GM18867 (cell line): ENCODE data around the gene CST11.
"Not testable (repeated sequence)": the region's sequence is repeated elsewhere in the genome, so short reads cannot be mapped to it uniquely, and the experiment has no call there.

Experiments used
- ATAC-seq: cut with Tn5 transposase; IDR thresholded peaks from one replicate; pipeline ENCODE4 v1.9.1; 2021; ENCODE audit warnings: mild to moderate bottlenecking, moderate library complexity; ENCODE audit not compliant: unreplicated experiment

CST11 gene

GRCh38 chr20:23452776-23453175 is at the start of gene CST11:
CST11 (minus strand) TSS chr20:23452876; CDS start chr20:23452811, 65 bp downstream.
- ATAC-seq: no peak

- ATAC-seq: no peak
Measured at GRCh38 chr20:23501926-23502325, 49.2 kb upstream of the CST11 start.

GRCh38 chr20:23497536-23497935 is 44.9 kb upstream of the CST11 start:
- ATAC-seq: no peak

DNA sequence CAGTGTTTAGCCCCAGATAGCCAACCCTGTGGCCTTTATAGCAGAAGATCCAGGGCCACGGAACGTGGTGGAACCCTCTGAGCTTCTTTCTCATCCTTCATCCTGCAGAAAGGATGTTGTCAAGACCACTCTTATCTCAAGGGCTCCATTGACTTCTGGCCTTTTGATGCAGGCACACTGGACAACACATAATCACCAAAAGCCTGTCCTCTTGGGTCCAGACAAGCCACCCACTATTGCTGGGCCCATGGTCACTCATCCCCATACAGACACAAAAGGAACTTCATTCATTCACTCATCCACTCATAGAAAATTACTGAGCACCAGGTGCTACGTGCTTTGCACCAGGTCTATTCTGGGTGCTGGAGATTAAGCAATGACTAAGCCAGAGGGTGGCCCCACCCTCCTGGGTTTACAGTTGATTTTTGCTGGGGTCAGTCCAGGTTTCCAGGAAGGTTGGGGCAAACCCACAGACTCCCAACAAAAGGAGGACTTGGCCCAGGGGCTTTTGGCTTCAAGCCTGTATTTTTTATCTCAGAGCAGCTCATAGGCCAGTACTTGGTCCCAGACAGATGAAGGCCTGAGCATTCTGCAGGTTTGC is 40.6 kb upstream of the CST11 start:
- ATAC-seq: no peak

- ATAC-seq: no peak
Measured at GRCh38 chr20:23492292-23492691, 39.6 kb upstream of the CST11 start.

GRCh38 chr20:23490817-23491216 is 38.1 kb upstream of the CST11 start, which contains the start of gene CST8:
CST8 (plus strand) TSS chr20:23491117; CDS start chr20:23491668, 551 bp downstream.
- ATAC-seq: no peak

- no peak for ATAC-seq
Measured at GRCh38 chr20:23488996-23489395, 36.3 kb upstream of the CST11 start.

DNA sequence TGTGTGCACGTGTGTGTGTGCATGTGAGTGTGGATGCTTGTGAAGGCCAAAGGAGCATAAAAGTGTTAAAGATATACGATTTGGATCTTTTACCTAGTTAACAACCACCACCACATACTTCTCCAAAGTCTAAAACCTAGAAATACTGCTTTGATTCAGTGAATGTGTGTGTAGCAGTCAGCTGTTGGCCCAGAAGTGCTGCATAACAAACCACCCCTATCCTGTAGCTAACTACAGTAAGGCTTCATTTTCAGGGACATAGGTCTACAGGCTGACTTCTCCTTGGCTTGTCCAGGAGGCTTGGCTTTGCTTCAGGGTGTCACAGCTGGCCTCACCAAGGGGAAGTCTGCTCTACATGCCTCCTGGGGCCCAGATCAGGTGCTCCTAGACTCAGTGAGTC is 35.8 kb upstream of the CST11 start:
- ATAC-seq: no peak

DNA sequence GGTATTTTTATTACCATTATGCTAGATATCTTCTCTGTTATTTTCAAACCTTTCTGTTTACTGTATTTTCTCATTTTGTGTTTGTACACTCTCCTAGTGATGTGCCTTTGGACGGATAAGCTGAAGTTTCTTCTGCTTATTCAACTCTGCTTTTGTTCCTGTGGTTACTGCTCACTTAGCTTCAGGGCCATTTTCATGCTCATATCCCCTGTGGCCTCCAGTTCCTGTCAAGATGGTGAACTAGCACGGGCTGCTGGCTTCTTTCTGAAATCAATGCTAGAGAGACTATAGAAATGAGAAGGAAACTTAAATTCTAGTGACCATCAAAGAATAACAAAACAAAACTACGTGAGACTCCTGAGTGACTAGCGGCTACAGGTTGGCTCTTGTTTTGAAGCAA is 31.4 kb upstream of the CST11 start:
- no peak for ATAC-seq

DNA sequence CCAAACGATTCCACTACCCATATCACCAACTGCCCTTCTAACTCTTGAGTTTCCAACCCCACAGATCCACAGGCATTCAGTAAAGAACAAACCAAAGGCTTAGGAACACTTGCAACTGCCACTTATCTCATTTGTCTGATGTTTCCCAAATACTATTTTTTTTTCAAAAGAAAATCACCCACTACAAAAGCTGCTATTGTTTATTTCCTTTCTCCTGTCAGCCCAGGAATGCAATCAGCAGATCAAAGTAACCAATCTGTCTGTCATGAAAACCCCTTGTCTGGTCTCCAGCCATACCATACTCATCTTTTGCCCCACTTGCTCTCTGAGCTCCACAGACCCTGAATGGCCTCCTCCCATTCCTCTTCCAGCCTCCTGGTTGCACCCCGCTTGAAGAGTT is 29.5 kb upstream of the CST11 start:
- ATAC-seq: no peak

GRCh38 chr20:23479043-23479442 is 26.4 kb upstream of the CST11 start:
- ATAC-seq: no peak

DNA sequence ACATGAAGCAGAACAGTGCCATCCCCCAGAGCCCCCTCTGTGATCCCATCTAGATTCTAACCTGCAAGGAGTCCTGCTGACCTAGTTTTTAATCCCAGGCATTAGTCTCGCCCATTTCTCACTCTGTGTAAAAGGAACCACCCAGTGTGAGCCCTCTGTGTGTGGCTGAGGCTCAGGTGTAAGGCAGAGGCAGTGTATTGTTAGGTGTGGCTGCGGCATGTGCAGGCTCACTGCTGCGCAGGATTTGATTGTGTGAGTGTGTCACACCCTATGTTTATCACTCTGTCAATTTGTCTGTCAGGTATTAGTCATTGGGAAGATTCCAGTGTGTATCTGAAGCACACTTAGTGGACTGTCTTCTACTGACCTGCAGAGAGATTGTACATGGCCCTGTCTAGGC is 24.5 kb upstream of the CST11 start:
- no peak for ATAC-seq

GRCh38 chr20:23476015-23476754 is 23.5 kb upstream of the CST11 start:
- ATAC-seq: no peak

- ATAC-seq: no peak
Measured at GRCh38 chr20:23475395-23475794, 22.7 kb upstream of the CST11 start.

DNA sequence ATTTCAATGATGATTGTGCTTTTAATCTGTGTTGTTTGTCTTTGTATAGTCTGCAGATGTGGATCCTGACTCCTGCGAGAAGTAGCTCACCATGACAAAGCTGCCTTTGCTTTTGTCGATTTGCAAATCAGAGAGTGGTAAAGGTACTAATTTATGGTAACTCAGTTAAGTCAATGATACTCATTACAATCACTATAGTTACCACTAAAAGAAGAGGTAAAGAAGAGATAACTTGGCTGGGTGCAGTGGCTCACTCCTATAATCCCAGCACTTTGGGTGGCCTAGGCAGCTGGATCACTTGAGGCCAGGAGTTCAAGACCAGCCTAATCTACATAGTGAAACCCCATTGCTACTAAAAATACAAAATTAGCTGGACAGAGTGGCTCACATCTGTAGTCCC is 20.6 kb upstream of the CST11 start:
- ATAC-seq: not testable (repeated sequence)

DNA sequence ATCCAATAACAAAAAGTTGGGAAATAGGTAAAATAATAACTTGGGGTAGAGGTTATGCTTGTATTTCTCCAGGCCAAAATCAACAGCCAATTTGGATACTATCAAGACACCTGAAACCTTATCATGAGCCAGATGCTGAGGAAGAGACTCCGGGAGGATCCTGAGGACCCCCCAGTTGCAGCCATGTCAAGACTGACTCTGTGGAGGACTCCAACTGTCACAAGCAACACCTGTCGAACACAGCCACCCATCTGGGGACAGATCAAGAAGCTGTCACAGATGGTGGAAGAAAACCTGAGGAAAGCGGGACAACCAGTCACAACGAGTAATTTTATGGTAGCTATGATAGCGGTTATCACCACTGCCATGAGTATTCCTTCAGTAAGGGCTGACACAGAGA is 19.6 kb upstream of the CST11 start:
- not testable (repeated sequence) for ATAC-seq

GRCh38 chr20:23466961-23467360 is 14.3 kb upstream of the CST11 start:
- ATAC-seq: not testable (repeated sequence)

DNA sequence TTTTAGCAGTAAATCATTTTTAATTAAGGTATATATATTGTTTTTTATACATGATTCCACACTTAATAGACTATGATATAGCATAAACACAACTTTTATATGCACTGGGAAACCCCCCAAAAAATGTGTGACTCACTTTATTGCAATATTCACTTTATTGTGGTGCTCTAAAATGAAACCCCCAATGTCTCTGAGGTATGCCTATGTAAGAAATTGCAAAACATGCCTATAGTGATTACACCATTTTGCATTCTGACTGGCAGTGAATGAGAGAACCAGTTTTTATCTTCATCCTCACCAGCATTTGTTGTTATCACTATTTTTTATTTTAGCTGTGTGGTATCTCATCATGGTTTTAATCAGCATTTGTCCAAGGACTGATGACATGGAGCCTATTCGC is 8.5 kb upstream of the CST11 start:
- no peak for ATAC-seq

DNA sequence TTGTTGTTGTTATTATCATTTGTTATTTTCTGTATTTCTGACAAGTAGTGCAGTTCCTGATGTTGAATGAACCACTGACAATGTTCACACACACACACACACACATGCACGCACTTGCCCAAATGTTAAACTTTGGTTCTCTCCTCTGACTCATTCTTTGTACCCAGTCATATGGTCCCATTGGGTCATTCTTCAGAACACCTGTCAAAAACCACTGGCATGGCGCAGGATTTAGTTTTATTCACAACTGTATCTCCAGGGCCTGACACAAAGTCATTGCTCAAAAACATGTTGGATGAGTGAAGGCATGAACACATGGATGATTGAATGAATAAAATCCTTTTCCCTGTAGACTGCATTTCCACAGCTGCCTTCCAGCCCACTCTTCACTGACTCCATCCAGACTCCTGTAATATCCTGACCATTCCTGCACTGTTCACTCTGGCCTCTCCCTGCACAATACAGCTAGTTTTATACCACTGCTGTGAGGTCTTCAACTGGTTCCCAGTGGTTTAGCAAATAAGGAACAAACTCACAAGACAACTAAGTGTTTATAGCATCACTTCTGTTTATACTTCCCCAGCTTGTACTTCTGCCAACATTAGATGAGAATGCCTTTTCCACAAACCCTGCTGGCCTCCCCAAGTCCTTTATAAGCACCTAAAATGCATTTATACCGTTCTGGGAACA is 6.9 kb upstream of the CST11 start:
- no peak for ATAC-seq

DNA sequence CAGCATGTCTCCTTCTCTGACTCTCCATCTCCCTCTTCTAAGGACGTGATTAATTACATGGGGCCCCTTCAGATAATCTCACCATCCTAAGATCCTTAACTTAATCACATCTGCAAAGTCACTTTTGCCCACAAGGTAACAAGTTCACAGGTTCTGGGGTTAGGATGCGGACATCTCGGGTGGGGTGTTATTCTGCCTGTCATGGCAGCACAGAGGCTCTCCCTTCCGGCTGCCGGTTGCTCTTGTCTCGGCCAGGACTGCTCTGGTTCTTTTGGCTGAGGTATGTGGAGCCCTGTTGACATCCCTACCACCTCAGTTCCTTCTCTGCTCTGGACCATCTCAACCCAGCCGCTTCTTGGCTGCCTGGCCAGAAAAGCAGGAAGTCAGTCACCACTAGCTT is 4.2 kb upstream of the CST11 start:
- ATAC-seq: no peak

DNA sequence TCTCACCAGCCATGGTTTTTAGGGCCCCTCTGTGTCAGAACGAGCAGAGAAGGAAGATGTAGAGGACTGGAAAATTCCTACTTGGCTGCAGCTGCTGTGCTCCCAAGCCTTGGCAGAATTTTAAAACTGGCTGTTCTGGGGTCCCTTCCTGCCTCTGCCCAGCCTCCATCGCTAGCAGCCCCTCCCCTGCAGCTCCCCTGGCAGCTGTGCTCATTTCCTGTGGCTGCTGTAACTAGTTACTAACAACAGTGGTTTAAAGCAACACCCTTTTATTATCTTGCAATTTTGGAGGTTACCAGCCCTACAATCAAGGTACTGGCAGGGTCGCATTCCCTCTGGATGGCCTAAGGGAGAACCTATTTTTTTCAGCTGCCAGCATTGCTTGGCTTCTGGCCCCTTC is 3.7 kb upstream of the CST11 start:
- ATAC-seq: no peak

- ATAC-seq: no peak
Measured at GRCh38 chr20:23455639-23456038, 3.0 kb upstream of the CST11 start.
